Osteoblast (primary cell): ENCODE data around the gene EIF1B. TPM values are rescaled to one million over a fixed set of nuclear protein-coding genes. Genes with fewer than 3 reads are reported as not detected.

Experiments used
- DNase-seq: peaks from one replicate; pipeline ENCODE4 v3.0.0; 2011; ENCODE audit warnings: low spot score, mixed read lengths; ENCODE audit not compliant: insufficient read length; ENCODE audit errors: missing footprints
- H2AFZ ChIP-seq: 2 replicates; pipeline ENCODE4 v1.6.0; 2011; ENCODE audit warnings: mild to moderate bottlenecking, low read length
- H3K27ac ChIP-seq: 2 replicates; pipeline ENCODE4 v1.5.1; 2011; ENCODE audit warnings: mild to moderate bottlenecking, low read depth, low read length, moderate library complexity
- H3K27me3 ChIP-seq: 2 replicates; pipeline ENCODE4 v1.6.0; 2012; ENCODE audit warnings: mild to moderate bottlenecking, control low read depth, inconsistent platforms, low read length, moderate library complexity; ENCODE audit not compliant: insufficient read depth
- H3K36me3 ChIP-seq: 2 replicates; pipeline ENCODE4 v1.5.1; 2011; ENCODE audit warnings: mild to moderate bottlenecking, low read length, control low read depth, moderate library complexity; ENCODE audit not compliant: insufficient read depth
- H3K4me1 ChIP-seq: 2 replicates; pipeline ENCODE4 v1.5.1; 2011; ENCODE audit warnings: mild to moderate bottlenecking, low read length, control low read depth, moderate library complexity; ENCODE audit not compliant: insufficient read depth
- H3K4me2 ChIP-seq: 2 replicates; pipeline ENCODE4 v1.6.0; 2011; ENCODE audit warnings: mild to moderate bottlenecking, low read length; ENCODE audit not compliant: insufficient read depth
- H3K4me3 ChIP-seq: fragments of 200-600 bp; sonication (generic); 3 replicates; pipeline ENCODE4 v1.5.1; 2012; ENCODE audit warnings: mild to moderate bottlenecking, low read length, inconsistent platforms; ENCODE audit not compliant: insufficient read depth
- H3K79me2 ChIP-seq: 2 replicates; pipeline ENCODE4 v1.6.0; 2012; ENCODE audit warnings: mild to moderate bottlenecking, low read length, control low read depth, inconsistent platforms; ENCODE audit not compliant: insufficient read depth
- H3K9me3 ChIP-seq: 2 replicates; pipeline ENCODE4 v1.5.1; 2011; ENCODE audit warnings: low read depth, low read length, control low read depth
- H4K20me1 ChIP-seq: 2 replicates; pipeline ENCODE4 v1.6.0; 2012; ENCODE audit warnings: mild to moderate bottlenecking, low read length, control low read depth; ENCODE audit not compliant: insufficient read depth
- total RNA-seq: library from RNA; depleted of rRNA; stranded (reverse); fragments of >200 nt; gene quantifications from 2 replicates; pipeline ENCODE4 v1.2.3, GENCODE V29; 2012
- TF ChIP-seq, protein P1 (sequence below): IDR thresholded peaks from 2 replicates; pipeline ENCODE4 v1.5.1; 2011; ENCODE audit warnings: mild to moderate bottlenecking, low read depth, low read length, moderate library complexity; ENCODE audit errors: extremely low read depth

Gene EIF1B
- total RNA-seq, 1 donor: 19.2 TPM

DNA sequence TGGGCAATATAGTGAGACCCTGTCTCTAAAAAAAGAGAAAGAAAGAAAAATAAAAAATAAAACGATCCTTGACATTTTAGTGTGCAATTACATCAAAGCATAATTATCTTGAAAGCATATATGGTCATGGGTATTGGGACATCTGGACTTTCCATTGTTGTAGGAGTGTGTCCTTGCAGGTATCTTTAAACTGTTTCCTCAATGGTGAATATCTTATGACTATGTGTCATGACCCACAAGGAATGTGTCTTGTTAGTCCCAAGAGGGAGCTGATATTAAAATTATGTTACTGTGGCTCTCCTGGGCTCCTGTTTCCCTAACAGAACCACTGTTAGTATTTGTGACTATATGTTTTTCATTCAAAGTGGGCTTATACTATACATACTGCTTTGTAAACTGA is 26.6 kb downstream of the EIF1B start:
- Histone ChIP-seq H3K27ac (no peak overlapping the region), H4K20me1 (no peaks in the 10 kb centered on the region), H3K79me2 (no peaks in the 10 kb centered on the region), H3K9me3 (no peaks in the 10 kb centered on the region), H3K4me3 (no peak overlapping the region), H2AFZ (no peak overlapping the region), H3K27me3 (no peaks in the 10 kb centered on the region), H3K36me3 (no peaks in the 10 kb centered on the region), H3K4me1 (no peaks in the 10 kb centered on the region), H3K4me2 (no peak overlapping the region)
- TF ChIP-seq, protein P1, sequence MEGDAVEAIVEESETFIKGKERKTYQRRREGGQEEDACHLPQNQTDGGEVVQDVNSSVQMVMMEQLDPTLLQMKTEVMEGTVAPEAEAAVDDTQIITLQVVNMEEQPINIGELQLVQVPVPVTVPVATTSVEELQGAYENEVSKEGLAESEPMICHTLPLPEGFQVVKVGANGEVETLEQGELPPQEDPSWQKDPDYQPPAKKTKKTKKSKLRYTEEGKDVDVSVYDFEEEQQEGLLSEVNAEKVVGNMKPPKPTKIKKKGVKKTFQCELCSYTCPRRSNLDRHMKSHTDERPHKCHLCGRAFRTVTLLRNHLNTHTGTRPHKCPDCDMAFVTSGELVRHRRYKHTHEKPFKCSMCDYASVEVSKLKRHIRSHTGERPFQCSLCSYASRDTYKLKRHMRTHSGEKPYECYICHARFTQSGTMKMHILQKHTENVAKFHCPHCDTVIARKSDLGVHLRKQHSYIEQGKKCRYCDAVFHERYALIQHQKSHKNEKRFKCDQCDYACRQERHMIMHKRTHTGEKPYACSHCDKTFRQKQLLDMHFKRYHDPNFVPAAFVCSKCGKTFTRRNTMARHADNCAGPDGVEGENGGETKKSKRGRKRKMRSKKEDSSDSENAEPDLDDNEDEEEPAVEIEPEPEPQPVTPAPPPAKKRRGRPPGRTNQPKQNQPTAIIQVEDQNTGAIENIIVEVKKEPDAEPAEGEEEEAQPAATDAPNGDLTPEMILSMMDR: no peak
- peak; percentile 31 for DNase-seq

DNA sequence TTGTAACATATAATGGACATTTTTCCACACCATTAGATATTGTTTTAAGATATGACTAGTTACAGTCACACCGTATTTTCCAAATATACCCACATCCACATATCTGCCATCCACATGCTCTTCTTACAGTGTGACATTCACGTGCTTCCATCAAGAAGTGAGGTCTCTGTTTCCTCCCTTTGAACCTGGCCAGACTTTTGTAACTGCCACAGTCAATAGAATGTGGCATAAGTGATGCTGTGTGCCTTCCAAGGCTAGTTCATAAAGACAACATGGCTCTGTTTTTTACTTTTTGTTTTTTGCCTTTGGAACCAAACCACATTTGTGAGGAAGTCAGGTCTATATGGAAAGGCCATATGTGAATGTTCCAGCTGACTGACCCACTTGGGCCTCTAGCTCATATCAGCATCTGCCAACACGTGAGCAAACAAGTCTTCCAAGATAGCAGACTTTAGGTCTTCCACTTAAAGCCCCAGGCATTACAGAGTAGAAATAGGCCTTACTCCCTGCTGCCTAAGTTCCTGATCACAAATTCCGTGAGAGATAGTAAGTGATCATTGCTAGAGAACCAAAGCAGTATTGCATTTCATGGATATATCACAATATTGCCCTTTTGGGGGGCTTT is 27.1 kb downstream of the EIF1B start:
- Histone ChIP-seq H3K4me2 (no peak overlapping the region), H2AFZ (no peak overlapping the region), H3K27me3 (no peaks in the 10 kb centered on the region), H3K79me2 (no peaks in the 10 kb centered on the region), H3K36me3 (no peaks in the 10 kb centered on the region), H3K27ac (no peak overlapping the region), H3K4me1 (no peaks in the 10 kb centered on the region), H4K20me1 (no peaks in the 10 kb centered on the region), H3K9me3 (no peaks in the 10 kb centered on the region), H3K4me3 (no peak overlapping the region)
- TF ChIP-seq, protein P1: no peak
- no peak for DNase-seq

DNA sequence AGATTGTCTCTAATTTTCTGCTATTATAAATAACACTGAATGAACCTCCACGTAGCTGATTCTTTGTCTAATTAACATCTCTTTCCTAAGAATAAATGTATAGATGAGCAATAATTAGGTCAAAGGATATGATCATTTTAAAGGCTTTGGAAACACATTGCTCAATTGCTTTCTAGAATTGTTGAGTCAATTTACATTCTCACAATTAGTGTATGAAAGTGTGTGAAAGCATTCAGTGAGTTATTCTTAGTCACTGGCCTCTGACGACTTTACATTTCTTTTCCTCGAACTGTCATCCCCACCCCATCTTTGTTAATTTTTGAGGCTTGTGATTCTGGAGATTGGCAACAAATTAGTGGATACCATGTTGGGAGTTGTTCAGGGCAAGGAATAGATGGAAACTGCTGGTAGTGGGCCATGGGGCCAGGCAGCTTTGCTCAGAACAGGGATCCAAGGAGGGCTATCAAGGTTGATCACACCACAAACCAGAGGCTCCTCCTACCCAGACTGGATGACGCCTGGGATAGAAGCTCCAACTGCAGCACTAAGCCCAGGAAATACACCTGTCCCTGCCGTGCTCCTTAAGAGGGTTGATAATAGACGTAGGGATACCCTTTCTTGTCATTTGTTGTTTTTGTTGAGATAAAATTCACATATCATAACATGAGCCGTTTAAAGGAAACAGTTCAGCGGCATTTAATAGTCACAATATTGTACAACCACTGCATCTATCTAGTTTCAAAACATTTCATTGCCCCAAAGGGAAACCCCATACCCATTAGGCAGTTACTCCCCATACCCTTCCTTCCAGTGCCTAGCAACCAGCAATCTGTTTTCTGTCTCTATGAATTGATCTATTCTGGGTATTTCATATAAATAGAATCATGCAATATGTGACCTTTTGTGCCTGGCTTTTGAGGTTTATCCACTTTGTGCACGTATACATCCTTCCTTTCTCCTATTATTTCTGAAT is 27.9 kb downstream of the EIF1B start:
- no peak for DNase-seq
- TF ChIP-seq, protein P1: no peak
- no peaks in the 10 kb centered on the region for H3K9me3 ChIP-seq
- H3K27ac ChIP-seq: no peak overlapping the region
- H3K79me2 ChIP-seq: no peaks in the 10 kb centered on the region
- no peak overlapping the region for H3K4me2 ChIP-seq
- H3K4me1 ChIP-seq: no peaks in the 10 kb centered on the region
- no peaks in the 10 kb centered on the region for H3K36me3 ChIP-seq
- H3K27me3 ChIP-seq: no peaks in the 10 kb centered on the region
- H4K20me1 ChIP-seq: no peaks in the 10 kb centered on the region
- no peak overlapping the region for H2AFZ ChIP-seq
- H3K4me3 ChIP-seq: no peak overlapping the region

DNA sequence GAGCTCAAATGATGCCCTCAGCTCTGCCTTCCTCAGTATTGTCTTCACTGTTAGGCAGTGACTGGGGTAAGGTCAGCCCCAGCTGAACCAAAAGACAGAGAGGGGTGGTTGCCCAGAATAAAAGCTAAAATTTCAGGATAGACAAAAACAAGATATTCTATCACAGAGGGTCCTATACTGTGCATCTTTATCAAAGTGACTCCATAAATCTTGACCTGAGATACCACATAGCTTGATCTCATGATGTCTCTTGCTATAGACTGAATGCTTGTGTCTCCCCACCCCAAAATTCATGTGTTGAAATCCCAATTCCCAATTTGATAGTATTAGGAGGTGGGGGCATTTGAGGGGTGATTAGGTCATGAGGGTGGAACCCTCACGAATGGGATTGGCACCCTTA is 30.4 kb downstream of the EIF1B start:
- Histone ChIP-seq H3K79me2 (no peaks in the 10 kb centered on the region), H3K4me2 (no peak overlapping the region), H4K20me1 (no peaks in the 10 kb centered on the region), H2AFZ (no peak overlapping the region), H3K27ac (no peak overlapping the region), H3K4me3 (no peak overlapping the region), H3K27me3 (no peaks in the 10 kb centered on the region), H3K36me3 (no peaks in the 10 kb centered on the region), H3K9me3 (no peaks in the 10 kb centered on the region), H3K4me1 (no peaks in the 10 kb centered on the region)
- TF ChIP-seq, protein P1: no peak
- DNase-seq: no peak
